ENCODE results near the gene ISOC2.

ISOC2 gene

DNA sequence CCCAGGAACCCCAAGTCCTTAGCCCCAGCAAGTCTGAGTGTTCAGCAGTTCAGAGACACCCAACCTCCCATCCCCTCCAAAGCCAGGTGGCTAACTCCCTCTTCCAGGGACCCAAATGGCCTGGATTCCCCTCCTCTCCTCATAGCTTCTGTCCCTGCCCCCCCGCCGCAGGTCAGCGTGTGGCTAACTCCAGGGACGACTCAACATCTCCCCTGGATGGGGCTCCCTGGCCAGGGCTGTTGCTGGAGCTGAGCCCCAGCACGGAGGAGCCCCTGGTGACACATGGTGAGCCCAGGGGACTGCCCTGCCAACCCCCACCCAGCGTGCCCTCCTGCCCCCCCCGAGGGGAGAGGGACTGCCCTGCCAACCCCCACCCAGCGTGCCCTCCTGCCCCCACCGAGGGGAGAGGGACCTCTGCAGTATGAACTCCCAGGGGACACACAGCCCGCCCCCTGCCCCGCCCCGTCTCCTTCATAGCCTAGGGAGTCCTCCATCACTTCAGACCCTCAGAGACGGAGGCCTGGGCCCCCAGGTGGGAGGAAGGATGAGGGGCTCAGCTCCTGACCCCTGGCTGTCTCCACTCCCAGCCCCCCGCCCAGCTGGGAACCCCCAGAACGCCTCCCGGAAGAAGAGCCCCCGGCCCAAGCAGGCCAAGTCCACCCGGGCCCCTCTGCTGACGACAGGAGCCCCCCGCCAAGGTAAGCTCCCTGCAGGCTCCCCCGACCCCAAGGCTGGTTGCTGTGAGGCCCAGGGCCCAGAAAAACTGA lies 28.5 kb upstream of the ISOC2 start:
- no peak for DNase-seq

DNA sequence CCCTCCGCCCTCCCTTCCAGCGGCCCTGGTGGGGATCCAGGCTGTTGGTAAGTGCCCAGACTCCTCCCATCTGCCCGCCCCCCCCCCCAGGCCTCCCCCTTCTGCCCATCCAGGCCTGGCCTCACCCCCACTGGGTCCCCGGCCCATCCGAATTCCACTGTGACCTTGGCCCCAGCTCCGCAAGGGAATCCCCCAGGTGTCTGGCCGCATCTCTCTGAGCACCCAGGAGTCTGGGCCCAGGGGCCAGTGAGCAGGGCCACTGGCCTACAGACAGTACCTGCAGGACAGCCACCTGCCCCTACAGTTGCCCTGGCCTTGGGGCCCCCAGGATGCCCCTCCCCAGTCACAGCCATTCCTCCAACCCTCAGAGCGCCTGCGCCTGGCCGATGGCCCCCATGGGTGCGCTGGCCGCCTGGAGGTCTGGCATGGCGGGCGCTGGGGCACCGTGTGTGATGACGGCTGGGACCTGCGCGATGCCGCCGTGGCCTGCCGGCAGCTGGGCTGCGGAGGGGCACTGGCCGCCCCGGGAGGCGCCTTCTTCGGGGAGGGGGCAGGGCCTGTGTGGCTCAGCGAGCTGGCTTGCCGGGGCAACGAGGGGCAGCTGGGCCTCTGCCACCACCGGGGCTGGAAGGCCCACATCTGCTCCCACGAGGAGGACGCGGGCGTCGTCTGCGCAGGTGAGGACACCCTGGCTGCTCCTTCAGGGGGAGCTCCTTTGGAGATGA lies 27.7 kb upstream of the ISOC2 start:
- DNase-seq = no peak

DNA sequence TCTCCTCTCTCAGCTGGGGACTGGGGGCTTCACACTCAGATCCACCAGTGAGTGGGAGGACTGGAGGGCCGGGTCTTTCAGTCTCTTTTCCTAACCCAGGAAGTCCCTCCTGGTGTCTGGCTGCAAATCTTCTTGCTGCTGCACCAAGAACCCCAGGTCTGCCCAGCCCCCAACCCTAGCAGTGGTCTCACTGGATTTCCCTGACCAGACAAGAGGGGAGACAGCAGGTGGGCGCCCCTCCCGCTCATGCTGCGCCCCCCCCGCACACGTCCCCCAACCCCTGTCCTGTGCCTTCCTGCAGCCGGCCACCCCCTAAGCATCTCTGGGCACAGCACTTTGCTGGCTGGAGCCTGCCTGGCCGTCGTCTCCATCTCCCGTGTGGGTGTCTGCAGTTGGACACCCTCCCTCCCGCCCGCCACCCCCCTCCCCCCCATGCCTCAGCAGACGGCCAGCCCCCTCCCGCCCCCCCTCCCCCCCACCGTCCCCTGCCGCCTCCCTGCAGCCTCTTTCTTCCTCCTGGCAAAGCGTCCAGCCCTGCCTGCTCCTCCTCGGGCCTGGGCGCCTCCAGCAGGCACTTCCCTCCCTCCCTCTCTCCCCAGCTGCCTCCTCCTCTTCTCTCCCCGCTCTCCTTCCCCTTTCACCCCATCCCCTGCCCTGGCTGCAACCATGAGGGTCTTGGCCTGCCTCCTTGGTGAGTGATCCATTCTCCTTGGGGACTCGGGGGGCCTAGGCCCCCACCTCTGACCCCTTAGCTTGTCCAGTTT lies 26.7 kb upstream of the ISOC2 start, which contains the start of gene SSC5D:
TSS of gene SSC5D (plus strand) at position 513 of the 764 bp plus-strand sequence. CDS start at position 667, 154 bp downstream.
- no peak for DNase-seq

DNA sequence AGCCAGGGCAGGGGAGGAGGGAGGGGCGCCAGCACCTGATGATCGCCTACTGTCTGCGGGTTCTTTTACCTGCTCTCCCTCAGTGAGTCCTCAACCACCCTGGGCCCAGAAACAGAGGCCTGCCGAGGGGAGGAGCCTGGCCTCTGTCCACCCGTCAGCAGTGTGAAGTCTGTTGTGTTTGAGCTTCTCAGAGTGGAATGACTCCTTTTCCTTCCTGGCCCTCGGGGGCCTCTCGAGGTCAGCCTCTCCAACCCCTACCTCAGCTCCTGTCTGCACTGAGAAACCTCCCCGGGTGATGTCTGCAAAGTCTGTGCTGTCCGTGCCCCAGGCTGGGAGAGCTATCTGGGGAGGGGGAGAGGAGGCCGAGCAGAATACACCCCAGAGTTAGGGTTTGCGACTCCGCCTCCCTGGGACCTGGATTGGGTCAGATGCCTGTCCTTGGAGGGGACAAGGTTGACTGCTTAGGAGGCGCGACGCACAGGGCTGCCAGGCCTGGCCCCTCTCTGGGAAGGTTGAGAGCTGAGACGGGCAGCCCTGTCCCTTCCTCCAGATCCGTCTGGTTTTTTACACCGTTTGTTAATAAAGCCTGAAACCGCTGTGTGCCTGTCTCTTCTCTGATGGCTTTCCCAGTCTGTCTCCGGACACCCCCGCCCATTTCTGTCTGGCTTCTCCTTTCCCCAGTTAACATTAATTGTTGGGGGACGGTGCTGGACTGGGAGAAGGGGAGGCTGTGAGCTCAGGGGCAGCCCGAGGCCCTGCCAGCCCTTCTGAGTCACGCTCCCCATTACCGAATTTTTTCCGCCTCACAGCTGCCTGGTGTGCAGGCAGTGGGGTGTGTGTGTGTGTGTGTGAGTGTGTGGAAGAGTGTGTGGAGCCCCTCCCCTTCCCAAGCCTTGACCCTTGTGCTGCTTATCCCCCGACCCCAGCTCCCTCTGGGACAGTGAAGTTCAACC lies 25.8 kb upstream of the ISOC2 start:
- DNase-seq = no peak

DNA sequence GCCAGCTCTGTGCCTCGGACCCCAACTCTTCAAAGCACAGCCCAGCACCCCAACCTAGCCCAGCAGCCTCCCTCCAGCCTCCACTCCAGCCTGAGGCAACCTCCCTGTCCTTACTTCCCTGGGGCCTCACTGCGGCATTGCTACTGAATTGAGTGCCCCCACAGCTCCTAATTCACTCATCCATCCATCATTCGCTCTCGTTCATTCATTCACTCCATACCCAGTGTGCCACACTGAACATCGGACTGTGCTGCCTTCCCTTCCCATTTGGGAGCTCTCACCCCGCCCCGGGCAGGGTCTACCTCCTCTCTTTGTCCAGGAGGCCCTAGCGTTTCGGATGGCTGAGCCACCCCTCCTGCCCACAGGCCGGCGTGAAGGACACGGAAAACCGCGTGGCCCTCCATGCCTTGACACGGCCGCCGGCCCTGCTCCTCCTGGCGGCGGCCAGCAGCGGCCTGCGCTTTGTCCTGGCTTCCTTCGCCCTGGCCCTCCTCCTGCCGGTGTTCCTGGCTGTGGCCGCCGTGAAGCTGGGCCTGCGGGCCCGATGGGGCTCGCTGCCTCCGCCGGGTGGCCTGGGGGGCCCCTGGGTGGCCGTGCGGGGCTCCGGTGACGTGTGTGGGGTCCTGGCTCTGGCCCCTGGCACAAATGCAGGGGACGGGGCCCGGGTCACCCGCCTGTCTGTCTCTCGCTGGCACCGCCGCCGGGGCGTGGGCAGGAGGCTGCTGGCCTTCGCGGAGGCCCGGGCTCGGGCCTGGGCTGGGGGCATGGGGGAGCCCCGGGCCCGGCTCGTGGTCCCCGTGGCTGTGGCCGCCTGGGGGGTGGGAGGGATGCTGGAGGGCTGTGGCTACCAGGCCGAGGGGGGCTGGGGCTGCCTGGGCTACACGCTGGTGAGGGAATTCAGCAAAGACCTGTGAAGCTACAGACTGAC lies 24.9 kb upstream of the ISOC2 start:
- no peak for DNase-seq

DNA sequence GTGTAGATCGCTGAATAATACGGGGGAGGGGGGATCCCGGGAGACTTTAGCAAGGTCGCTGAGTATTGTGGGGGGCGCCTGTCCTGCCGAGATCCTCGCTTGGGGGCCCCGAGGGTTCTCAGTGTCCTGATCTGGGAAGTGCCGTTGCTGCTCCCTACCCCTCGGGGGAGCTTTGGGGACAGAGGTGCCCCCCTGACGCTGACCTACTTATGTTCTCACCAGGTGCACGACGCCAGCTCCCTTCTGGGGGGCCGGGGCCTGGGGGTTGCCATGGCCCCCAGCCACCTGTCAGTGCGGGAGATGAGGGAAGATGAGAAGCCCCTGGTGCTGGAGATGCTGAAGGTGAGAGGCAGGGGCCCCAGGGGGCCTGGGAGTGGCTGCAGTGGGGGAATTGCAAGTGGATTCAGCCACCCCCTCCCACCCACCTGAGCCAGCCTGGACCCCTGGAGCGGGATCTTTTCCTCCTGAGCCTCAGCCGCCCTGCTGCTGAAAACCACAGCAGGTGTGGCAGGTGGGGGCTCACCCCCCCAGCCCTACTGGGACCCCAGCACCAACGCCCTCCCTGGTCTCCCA lies 24.1 kb upstream of the ISOC2 start:
- DNase-seq = no peak

DNA sequence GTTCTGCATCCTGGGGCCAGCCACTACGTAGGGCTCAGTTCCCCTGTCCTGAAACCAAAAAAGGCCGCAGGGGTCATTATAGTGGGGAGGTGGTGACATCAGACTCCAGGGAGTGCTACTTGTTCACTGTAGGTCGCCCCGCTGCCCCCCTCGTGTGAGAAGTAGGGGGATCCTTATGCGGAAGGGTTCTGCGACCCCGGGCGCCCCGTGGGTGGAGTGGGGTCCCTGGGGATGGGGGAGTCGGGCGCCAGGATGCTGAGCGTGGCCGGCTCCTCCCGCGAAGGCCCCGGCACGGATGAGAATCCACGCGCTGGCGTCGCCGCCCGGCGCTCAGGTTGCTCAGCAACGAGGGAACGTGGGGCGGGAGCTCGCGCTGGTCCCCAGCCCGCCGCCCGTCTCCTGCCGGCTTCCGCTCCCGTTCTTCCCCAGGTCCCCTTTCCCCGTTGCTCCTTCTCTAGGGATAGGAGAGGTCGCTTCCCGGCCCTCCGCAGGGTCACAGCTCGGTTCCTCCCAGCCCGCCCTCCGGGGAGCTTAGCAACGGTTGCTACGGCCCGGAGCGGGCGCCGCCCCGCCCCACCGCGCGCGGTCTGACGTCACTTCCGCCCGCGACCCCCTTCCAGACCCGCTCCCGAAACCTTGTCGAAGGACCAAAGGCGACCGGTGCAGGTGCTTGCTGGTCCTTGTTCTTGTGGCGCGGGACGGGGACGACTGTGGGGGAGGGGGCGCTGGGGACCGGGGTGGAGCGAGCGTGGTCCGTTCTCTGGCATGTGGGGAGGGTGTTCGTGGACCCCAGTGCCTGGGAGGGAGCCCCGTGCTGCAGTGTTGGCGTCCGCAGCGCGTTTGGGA lies 23.4 kb upstream of the ISOC2 start, which contains the start of gene NAT14:
TSS of gene NAT14 (plus strand) at position 596 of the 846 bp plus-strand sequence. CDS start 521 bp downstream, outside the sequence.
- DNase-seq = peak in 1 of 2 donors; percentile 30

DNA sequence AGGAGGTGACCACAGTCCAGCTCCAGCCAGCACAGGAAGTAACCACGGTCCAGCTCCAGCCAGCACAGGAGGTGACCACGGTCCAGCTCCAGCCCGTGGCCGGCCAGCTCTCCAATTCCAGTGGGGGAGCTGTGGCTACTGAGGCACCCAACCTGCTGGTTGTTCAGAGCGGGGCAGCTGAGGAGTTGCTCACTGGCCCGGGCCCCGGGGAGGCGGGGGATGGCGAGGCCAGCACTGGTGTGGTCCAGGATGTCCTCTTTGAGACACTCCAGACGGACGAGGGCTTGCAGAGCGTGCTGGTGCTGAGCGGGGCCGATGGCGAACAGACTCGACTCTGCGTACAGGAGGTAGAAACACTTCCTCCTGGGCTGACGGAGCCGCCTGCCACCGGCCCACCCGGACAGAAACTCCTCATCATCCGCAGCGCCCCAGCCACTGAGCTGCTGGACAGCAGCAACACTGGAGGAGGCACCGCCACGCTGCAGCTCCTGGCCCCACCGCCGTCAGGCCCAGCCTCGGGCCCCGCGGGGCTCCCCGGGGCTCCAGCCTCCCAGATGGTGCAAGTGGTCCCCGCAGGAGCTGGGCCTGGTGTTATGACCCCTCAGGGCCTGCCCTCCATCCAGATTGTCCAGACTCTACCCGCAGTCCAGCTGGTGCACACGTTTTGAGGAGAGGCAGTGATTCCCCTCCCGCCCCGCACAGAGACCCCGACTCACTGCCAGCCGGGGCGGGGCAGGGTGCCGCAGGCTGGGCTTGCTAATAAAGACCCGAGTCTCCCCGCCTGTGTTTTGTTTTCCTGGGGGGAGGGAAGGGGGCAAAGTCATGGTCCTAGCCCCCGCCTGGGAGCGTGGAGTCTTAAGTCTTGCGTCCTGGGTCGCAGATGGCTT lies 22.5 kb upstream of the ISOC2 start:
- DNase-seq = no peak

DNA sequence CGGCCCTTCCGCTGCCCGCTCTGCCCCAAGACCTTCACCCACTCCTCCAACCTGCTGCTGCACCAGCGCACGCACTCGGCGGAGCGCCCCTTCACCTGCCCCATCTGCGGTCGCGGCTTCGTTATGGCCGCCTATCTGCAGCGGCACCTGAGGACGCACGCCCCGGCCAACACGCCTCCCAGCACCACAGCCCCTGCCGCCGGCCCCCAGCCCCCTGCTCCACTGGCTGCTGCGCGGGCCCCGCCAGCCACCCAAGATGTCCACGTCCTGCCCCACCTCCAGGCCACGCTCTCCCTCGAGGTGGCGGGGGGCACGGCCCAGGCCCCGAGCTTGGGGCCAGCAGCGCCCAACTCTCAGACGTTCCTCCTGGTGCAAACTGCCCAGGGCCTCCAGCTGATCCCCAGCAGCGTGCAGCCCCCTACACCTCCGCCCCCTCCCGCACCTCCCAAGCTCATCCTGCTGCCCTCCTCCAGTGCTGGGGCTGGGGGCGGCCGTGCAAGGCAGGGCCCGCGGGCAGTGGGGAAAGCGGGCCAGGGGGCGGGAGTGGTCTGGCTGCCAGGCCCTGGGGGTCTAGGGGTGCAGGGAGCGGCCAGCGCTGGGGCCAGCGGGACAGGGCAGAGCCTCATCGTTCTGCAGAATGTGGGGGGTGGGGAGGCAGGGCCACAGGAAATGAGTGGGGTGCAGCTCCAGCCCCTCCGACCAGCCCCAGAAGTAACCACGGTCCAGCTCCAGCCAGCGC lies 21.7 kb upstream of the ISOC2 start:
- DNase-seq = no peak

DNA sequence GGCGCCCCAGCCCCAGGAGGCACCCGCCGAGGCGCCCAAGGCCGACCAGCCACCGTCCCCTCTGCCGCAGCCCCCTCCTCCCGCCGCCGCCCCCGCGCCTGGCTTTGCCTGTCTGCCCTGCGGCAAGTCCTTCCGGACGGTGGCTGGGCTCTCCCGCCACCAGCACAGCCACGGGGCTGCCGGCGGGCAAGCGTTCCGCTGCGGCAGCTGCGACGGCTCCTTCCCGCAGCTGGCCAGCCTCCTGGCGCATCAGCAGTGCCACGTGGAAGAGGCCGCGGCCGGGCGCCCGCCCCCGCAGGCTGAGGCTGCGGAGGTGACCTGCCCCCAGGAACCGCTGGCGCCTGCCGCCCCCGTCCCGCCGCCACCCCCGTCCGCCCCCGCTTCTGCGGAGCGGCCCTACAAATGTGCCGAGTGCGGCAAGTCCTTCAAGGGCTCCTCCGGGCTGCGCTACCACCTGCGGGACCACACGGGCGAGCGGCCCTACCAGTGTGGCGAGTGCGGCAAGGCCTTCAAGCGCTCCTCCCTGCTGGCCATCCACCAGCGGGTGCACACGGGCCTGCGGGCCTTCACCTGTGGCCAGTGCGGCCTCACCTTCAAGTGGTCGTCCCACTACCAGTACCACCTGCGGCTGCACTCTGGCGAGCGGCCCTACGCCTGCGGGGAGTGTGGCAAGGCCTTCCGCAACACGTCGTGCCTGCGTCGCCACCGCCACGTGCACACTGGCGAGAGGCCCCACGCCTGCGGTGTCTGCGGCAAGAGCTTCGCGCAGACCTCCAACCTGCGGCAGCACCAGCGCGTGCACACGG lies 20.9 kb upstream of the ISOC2 start:
- no peak for DNase-seq

DNA sequence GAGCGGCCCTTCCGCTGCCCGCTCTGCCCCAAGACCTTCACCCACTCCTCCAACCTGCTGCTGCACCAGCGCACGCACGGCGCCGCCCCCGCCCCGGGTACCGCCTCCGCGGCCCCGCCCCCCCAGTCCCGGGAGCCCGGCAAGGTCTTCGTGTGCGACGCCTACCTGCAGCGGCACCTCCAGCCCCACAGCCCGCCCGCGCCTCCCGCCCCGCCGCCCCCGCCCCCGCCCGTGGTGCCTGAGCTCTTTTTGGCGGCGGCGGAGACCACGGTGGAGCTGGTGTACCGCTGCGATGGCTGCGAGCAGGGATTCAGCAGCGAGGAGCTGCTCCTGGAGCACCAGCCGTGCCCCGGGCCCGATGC lies 20.3 kb upstream of the ISOC2 start:
- DNase-seq = no peak

DNA sequence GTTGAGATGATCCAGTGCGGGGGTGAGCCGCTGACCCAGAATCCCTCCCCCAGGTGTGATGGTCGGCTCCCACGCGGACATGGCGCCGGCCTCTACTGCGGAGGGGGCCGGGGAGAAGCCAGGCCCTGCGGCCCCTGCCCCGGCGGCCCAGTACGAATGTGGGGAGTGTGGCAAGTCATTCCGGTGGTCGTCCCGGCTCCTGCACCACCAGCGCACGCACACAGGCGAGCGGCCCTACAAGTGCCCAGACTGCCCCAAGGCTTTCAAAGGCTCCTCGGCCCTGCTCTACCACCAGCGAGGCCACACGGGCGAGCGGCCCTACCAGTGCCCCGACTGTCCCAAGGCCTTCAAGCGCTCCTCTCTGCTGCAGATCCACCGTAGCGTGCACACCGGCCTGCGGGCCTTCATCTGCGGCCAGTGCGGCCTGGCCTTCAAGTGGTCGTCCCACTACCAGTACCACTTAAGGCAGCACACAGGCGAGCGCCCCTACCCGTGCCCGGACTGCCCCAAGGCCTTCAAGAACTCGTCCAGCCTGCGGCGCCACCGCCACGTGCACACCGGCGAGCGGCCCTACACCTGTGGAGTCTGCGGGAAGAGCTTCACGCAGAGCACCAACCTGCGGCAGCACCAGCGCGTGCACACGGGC lies 19.8 kb upstream of the ISOC2 start:
- DNase-seq = no peak

DNA sequence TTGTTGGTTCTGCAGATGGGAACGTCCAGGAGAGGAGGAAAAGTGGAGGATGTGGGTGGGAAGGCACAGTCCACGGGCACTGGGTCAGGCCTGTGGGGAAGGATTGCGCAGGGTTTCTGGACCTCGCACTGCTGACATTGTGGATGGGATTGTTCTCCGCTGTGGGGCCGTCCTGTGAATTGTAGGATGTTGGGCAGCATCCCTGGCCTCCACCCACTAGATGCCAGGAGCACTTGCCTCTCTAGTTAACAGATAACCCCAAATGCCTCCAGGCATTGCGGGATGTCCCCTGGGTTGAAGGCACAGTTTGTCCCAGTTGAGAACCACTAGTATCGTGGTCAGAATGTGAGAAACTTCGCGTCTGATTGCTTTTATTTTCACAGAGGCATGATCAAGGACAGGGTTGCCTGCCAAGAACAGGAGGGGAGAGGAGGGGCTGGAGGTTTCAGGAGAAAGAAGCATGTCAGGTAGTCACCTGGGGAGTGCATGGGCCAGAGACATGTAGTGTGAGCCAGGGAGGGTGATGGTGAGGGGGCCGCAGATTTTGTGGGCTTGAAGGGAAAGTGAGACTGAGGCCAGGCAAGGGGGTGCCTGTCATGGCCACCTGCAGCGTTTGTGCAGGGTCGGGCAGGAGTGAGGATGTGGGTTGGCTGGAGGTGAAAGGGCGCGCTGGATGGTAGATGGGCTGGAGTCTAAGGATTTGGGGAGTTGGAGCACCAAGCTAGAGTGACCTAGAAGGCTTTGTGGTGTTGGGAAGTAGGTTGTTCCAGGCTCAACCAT lies 18.2 kb upstream of the ISOC2 start:
- no peak for DNase-seq

DNA sequence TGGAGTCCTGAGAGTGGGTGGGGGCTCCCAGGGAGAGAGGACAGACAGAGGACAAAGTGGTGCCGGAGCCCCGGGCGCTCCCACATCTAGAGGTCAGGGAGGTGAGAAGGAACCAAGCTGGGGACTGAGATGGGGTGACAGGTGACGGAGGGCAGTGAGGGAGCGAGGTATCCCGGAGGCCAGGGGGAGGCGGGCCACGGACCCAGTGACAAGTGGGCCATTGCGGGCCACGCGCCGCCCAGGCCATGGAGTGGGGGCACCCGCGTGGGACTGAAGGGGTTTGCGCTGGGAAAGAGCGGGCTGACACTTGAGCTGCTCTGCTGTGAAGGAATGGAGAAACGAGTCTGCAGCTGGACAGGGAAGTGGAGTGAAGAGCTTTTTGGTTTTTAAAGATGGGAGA lies 17.6 kb upstream of the ISOC2 start:
- DNase-seq = no peak

DNA sequence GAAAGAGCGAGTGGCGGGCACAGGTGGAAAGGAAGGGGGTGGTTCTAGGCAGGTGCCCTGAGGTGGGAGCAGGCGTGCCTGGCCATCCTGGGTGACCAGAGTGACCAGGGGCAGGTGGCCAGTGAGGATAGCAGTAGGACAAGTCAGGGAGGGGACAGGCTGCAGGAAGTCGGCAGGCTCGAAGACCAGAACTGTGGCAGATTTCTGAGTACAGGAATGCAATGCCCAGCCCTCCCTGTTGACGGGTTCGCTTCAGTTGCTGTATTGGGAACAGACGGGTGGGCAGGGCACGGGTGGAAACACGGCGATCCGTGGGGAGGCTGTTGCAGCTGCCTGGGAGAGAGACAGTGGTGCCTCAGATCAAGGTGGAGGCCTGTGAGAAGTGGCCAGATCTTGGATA lies 16.9 kb upstream of the ISOC2 start:
- no peak for DNase-seq

DNA sequence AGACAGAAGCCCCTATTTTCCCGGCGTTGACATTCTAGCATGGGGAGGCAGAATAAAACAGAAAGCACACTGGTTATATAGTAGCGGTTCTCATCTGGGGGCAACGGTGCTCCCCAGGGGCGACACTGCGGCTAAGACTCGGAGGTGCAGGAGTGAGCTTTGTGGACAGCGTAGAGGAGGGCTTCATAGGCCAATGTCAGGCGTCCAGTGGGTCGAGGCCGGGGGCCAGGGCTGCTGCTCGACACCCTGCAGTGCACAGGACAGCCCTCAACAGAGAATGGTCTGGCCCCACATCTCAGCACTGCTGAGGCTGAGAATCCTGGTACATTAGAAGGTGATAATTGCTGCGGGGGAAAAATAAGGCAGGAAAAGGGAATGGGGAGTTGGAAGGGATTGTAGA lies 16.5 kb upstream of the ISOC2 start:
- DNase-seq = no peak
